Middle frontal gyrus (tissue), 1 donor: ENCODE measurements around the gene DCDC2C.
"Not testable (repeated sequence)": the region's sequence is repeated elsewhere in the genome, so short reads cannot be mapped to it uniquely, and the experiment has no call there.

Experiments
- DNase-seq: peaks from one replicate; pipeline ENCODE4 v3.0.0-alpha.2; 2015; ENCODE audit warnings: low spot score; ENCODE audit errors: extremely low spot score

The DCDC2C gene

DNA sequence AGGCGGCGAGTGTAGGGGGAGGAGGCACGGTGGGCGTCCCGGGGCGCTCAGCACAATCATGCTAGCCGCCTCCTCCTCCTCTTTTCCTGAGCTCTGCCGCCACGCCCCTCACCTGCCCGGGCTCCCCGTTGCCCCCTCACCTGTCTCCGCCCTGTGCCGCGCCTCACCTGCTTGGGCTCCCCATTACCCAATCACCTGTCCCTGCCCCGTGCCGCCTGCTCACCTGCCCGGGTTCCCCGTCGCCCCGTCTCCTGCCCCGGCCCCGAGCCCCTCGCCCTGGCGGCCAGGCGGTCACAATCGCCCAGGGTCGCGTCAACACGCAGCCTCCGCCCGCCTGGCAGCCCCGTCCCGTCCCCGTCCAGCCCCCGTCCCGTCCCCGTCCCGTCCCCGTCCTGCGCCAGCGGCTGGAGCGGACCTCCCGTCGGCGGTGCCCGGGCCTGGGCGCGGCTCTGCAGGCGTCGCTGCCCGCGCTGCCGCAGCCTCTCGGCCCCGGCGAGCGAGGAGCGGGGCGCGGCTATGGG, at the start of gene DCDC2C:
Gene DCDC2C (plus strand): TSS at position 340 of the 521 bp plus-strand sequence. CDS start 177 bp downstream, at position 517.
- no peak for DNase-seq

DNA sequence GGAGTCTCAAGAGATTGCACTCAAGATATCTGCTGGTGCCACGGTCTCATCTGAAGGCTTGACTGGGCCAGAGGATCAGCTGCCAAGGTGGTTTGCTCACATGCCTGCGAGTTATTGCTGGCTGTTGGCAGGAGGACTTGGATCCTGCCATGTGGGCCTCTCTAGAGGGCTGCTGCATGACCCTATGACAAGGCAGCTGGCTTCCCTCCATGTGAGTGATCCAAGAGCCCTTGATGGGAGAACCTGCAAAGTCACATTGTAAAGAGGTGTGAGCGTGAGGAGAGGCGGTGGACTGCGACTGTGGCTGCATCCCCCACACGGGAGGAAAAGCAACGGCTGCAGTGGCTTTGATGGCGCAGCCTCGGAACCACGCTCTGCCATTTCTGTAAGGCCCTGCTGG, 49.4 kb upstream of the DCDC2C start:
- no peak for DNase-seq

GRCh38 chr2:3654531-3655225, 48.7 kb upstream of the DCDC2C start:
- DNase-seq = no peak

DNA sequence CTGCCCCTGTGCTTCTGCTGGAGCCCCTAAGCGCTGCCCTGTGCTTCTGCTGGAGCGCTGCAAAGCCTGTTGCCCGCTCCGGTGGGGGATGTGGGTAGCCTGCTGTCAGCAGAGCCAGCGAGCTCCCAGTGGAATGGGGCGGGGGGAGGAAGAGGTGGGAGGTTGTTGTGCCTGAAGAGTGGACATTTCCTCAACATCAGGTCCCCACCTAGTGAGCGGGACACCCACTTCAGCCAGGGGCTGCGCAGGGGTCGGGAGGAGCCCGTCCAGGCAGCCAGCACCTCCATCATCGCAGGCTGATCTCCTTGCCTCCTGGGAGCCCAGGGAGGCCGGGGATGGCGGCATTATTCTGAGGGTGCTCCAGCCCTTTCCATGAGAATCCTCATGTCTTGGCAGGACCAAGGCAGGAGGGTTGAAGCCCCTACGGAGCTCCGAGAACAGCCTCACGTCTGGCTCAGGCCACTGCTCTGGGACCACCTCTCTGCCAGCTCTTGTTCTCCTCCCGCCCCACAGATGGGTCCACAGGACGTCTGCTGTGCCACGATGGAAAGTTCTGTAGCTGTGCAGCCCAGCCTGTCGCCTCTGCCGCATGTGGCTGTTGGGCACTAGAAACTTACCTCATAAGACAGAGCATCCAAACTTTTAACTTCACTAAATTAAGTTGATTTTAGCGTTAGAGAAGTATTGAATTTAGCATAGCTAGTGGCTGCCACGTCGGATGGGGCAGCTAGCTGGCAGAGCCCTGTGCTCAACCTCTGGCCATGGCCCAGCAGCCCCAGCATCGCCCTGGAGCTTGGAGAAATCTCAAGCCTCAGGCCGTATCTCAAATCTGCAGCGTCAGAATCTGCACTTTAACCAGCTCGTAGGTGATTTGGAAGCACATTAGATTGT, 47.3 kb upstream of the DCDC2C start:
- DNase-seq = no peak

GRCh38 chr2:3656762-3657721, 46.3 kb upstream of the DCDC2C start:
- DNase-seq = no peak

- no peak for DNase-seq
Measured at GRCh38 chr2:3657881-3658280, 45.5 kb upstream of the DCDC2C start, which contains the start of gene ALLC. Gene ALLC, plus strand, starts transcription at chr2:3658200. Its CDS starts 12,958 bp downstream, at chr2:3671158.

DNA sequence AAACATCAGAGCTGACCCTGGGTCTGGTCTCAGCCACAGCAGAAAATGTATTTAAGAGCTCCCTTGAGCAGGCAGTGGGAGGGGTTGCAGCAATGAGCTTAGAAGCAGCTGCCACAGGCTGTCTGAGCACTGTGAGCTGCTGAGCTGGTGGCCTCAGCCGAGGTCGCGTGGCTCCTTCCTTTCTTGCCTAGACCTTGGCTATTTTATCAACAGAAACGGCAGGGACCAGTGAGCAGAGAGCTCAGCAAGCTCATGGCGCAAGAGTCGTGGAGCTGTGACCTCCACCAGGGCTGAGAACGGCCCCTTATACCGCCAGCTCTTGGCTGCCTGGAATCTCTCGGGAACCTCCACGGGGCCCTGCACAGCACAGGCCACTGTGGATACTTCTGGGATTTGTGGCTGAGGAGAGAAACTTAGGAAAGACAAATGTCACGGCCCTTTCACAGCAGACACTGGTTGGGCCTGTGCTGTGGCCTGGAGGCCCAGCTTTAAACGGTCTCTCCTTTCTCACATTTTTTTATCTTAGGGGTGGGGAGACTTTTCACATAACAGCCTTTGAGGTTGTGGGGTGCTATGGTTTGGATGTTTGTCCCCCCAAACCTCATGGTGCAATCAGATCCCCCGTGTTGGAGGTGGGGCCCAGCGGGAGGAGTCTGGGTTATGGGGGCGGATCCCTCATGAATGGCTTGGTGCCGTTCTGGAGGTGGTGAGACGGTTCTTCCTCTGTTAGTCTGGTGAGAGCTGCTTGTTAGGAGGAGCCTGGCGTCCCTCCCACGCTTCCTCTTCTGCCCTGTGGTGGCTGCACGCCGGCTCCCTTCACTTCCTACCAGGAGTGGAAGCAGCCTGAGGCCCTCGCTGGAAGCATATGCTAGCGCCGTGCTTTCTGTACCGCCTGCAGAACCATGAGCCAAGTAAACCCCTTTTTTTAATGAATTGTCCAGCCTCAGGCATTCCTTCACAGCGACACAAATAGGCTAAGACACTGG, 43.6 kb upstream of the DCDC2C start:
- no peak for DNase-seq

DNA sequence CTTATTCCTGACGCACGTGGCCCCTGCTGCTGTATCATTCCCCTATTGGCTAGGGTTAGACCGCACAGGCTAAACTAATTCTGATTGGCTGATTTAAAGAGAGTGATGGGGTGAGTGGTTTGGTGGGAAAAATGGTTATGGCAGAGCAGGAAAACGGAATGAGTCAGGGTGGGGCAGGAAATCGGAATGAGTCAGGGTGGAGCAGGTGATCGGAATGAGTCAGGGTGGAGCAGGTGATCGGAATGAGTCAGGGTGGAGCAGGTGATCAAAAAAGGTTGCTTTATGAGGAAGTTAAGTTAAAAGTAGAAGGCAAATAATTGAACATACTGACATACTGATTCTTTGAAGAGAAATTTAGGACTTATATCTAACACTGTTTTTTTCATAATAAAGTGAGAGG, 42.7 kb upstream of the DCDC2C start:
- DNase-seq = not testable (repeated sequence)

GRCh38 chr2:3661149-3661660, 42.2 kb upstream of the DCDC2C start:
- no peak for DNase-seq

GRCh38 chr2:3662239-3662638, 41.1 kb upstream of the DCDC2C start:
- DNase-seq = no peak

DNA sequence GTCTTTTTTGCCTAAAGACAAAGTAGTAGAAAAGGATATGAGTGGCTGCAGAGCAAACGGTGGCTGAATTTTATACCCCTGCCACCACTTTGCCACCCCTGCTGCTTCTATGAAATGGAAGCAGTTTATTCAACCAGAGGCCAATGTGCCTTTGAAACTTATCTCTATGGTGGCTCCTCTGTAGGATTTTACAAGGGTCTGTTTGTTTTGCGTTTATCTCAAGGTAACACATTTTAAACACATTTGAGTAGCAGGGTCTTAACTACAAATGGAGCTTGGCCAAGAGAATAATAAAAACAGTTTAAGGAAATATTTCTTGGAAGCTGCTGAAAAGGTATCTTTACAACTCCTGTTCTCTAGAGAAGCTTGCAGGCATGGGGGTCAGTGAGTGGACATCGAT, 39.3 kb upstream of the DCDC2C start:
- DNase-seq = no peak

DNA sequence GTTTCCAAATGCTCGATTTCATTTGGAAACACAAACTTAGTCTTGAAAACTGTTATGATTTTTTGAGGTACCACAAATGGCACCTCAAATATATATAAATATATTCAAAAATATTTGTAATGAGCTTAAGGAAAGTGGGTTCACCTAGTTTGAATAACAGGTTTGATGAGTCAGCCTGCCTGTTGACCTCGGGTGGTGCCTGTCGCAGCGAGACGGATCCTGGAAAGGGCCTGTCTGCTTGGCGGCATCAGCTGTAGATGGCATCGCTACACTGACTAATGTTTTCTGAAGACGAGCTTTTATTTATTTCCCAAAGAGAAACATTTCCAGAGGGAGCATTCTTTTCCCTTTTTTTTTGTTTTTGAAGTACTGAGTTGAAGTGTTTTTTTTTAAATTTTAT, 38.5 kb upstream of the DCDC2C start:
- DNase-seq = no peak

DNA sequence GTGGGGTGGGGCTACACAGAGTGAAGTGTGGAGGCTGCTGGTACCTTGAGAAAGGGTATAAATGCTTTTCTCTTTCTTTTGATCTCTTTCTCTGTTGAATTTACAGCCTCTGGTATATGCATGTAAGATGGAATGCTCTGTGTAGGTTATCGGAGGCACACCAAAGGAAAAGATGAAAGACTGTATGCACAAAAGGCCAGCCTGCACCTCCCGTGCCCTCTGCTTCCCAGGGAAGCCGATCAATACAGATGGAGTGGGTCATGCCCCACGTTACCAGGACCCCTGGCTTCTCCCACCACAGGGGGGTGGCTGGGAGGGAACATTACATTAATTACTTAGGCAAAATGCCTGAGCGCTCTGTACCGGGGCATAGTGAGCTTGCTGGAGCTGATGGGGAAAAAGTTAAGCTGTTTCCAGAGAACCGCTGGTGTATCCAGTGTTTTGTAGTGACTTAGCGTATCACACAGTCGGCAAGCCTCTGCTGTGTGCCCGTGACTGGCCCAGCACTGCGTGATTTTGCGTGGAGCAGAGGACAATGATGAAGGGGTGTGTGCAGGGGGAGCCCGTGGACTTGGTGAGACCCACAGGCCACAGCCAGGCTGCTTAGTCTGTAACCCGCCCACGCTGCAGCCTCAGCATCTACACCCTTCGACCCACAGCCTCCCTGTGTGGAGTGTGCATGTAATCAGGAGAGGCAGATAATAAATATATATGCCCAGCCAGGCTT, 37.3 kb upstream of the DCDC2C start:
- DNase-seq = no peak

DNA sequence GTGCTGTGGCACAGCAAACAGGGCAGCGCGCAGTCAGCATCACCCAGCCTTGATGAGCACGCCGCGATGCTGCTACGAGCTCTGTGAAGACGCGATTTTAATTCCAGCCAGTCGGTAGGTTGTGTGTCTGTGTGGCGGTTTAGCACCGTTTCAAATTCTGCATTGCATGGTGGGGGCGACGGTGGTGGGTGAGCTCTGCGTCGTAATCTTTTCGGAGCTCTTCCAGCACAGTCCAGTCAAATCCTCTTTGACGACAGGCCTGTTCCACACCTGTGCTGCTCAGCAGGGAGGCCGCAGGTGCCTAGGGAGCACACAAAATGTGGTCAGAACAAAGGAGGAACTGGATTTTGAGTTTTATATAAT, 36.8 kb upstream of the DCDC2C start:
- DNase-seq = no peak

GRCh38 chr2:3667151-3667631, 36.2 kb upstream of the DCDC2C start:
- no peak for DNase-seq

DNA sequence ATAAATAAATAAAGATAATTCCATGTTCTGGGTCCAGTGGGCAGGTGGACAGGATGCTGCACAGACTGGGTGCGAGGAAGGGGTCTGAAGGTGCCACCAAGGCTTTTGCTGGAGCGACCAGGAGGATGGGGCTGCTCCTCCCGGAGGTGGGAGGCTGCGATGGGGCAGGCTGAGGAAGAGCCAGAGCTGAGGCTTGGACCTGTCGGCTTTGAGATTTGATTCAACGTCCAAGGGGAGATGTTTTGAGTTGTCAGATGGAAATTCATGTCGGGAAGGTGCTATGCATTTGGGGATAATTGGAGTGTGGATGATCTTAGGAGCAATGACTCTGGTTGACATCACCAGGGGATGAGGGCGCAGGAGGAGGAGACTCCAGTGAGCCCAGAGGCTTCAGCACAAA, 33.7 kb upstream of the DCDC2C start:
- no peak for DNase-seq

- no peak for DNase-seq
Measured at GRCh38 chr2:3670376-3670775, 33.0 kb upstream of the DCDC2C start.

DNA sequence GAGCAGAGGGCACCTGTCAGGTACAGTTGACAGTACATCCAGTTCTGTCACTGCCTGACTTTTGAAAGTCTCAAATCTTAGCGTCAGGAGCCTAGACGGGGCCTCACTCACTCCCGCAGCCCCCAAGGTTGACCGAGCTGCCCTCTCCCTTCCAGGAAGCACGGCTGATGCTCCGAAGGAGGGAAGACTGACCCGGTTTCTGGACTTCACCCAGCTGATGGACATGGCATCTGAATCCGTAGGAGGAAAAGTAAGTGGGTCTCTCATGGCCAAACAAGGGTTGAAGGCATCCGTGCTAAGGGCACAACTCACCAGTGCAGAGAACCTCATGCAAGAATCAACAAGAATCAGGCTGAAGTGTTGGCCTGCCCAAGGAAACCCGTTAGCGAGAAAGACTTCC, 32.4 kb upstream of the DCDC2C start:
- DNase-seq = no peak
